SK-N-SH (cell line): ENCODE results near the gene TSC2.

ENCODE experiments used
- CTCF ChIP-seq: fragments of 200-600 bp; sonication (generic); IDR thresholded peaks from 2 replicates; pipeline ENCODE4 v1.6.1; 2017; ENCODE audit warnings: antibody characterized with exemption, mild to moderate bottlenecking, moderate library complexity
- EP300 ChIP-seq, 2 experiments: IDR thresholded peaks; 2 replicates each; pipeline versions ENCODE4 v1.4.0 to v1.6.1; 2012; ENCODE audit warnings: borderline replicate concordance in 1 of 2, low read depth in 1 of 2, low read length in 1 of 2
- EZH2phosphoT487 ChIP-seq: fragments of 200-600 bp; sonication (generic); IDR thresholded peaks from 2 replicates; pipeline ENCODE4 v1.6.1; 2017; ENCODE audit warnings: low read depth, mixed run types, mild to moderate bottlenecking, antibody characterized with exemption, moderate library complexity, borderline replicate concordance
- FOXM1 ChIP-seq: IDR thresholded peaks from 2 replicates; pipeline ENCODE4 v1.4.0; 2012; ENCODE audit warnings: low read depth, mild to moderate bottlenecking
- JUND ChIP-seq: IDR thresholded peaks from 2 replicates; pipeline ENCODE4 v1.4.0; 2012
- MXI1 ChIP-seq: IDR thresholded peaks from 2 replicates; pipeline ENCODE4 v1.6.1; 2012; ENCODE audit warnings: mild to moderate bottlenecking, low read depth, low read length, improper control_type of control experiment
- PBX3 ChIP-seq: IDR thresholded peaks from 2 replicates; pipeline ENCODE4; 2012
- REST ChIP-seq: IDR thresholded peaks from 2 replicates; pipeline ENCODE4 v1.6.1; 2012; ENCODE audit warnings: mild to moderate bottlenecking, low read depth, low read length, moderate library complexity
- SIN3A ChIP-seq: IDR thresholded peaks from 2 replicates; pipeline ENCODE4 v1.6.1; 2012; ENCODE audit warnings: low read depth, mild to moderate bottlenecking, low read length, moderate library complexity, borderline replicate concordance
- SMC3 ChIP-seq: IDR thresholded peaks from 2 replicates; pipeline ENCODE4 v1.6.1; 2012; ENCODE audit warnings: low read depth, low read length, improper control_type of control experiment
- USF2 ChIP-seq: fragments of 150-350 bp; IDR thresholded peaks from 2 replicates; pipeline ENCODE4 v1.6.1; 2017; ENCODE audit warnings: antibody characterized with exemption, low read length, low read depth, borderline replicate concordance
- YY1 ChIP-seq: IDR thresholded peaks from 2 replicates; pipeline ENCODE4 v1.4.0; 2012; ENCODE audit warnings: low read depth, mild to moderate bottlenecking
- ZBTB33 ChIP-seq: IDR thresholded peaks from 2 replicates; pipeline ENCODE4 v1.4.0; 2012; ENCODE audit warnings: low read depth, borderline replicate concordance

GRCh38 chr16:2077696-2078095, 29.9 kb downstream of the TSC2 start:
- TF ChIP-seq CTCF (no peak), YY1 (no peak), EZH2phosphoT487 (no peak), FOXM1 (no peak), PBX3 (no peak), SMC3 (no peak), SIN3A (no peak), EP300 (IDR thresholded peaks at IDR 0.05; ENCODE audit: borderline replicate concordance in 1 of 2, low read depth in 1 of 2, low read length in 1 of 2) (no peak), MXI1 (no peak), JUND (no peak), REST (no peak), USF2 (no peak), ZBTB33 (no peak)
